ENCODE measurements around the gene BBOX1. TPM values are rescaled to one million over a fixed set of nuclear protein-coding genes. Genes with fewer than 3 reads are reported as not detected.

The BBOX1 gene
- total and polyA plus RNA-seq, 2 of the 4 experiments (the other 2 are of a cell fraction): not detected

- DNase-seq (peak; percentile 20), ATAC-seq (ENCODE audit: low read depth) (peak; percentile 46)
- no peak overlapping the region for H3K9ac ChIP-seq (ENCODE audit: low read depth, low read length)
- no peak overlapping the region for H2AK9ac ChIP-seq (replicated peaks; ENCODE audit: low read depth, low read length, poor library complexity)
- no peak overlapping the region for H3K4me2 ChIP-seq (ENCODE audit: low read depth, low read length)
- no peaks in the 10 kb centered on the region for H3K9me1 ChIP-seq (ENCODE audit: insufficient read depth, low read length)
- no TSS peak for BruUV-seq (replicated peaks)
- no peaks in the 10 kb centered on the region for H3K36me3 ChIP-seq (ENCODE audit: control insufficient read depth, insufficient read depth, low read length)
- H3K18ac ChIP-seq (ENCODE audit: low read depth, low read length): no peak overlapping the region
- no peak overlapping the region for H2AFZ ChIP-seq (replicated peaks; ENCODE audit: low read length, poor library complexity)
- no peak overlapping the region for H3K14ac ChIP-seq (replicated peaks; ENCODE audit: low read depth, low read length)
- dilution Hi-C loops (cut with HindIII; ENCODE audit: low sequenced_read_pairs, unreplicated experiment): no loop called here
- no peaks in the 10 kb centered on the region for H3K4me1 ChIP-seq (ENCODE audit: control insufficient read depth, insufficient read depth, low read length)
- H4K8ac ChIP-seq (ENCODE audit: low read depth in 2 of 2, low read length in 2 of 2): no peak overlapping the region
- no peak overlapping the region for H2BK20ac ChIP-seq (ENCODE audit: low read depth, low read length)
- no peaks in the 10 kb centered on the region for H3K79me1 ChIP-seq (ENCODE audit: low read depth in 1 of 2, low read length in 2 of 2)
- H2BK15ac ChIP-seq (ENCODE audit: low read depth, low read length): no peak overlapping the region
- intact Hi-C loops (cut with micrococcal nuclease): no loop called here
- H3K4ac ChIP-seq (ENCODE audit: low read depth, low read length): no peak overlapping the region
- H2BK5ac ChIP-seq (ENCODE audit: low read depth, low read length, poor library complexity, severe bottlenecking): no peak overlapping the region
- POLR2A ChIA-PET (ENCODE audit: unreplicated experiment): no interaction called here
- no peaks in the 10 kb centered on the region; the same call in 1 of the 2 replicates for H3K27me3 ChIP-seq (ENCODE audit: control insufficient read depth, insufficient read depth, low read length)
- in situ Hi-C loops (cut with MboI; ENCODE audit: low sequenced_read_pairs): no loop called here
- no peak overlapping the region for H2BK120ac ChIP-seq (ENCODE audit: low read depth, low read length)
- H3K23ac ChIP-seq (ENCODE audit: low read depth, low read length): no peak overlapping the region
- no peak overlapping the region for H4K5ac ChIP-seq (ENCODE audit: low read depth, low read length)
- no peak overlapping the region for H3K4me3 ChIP-seq (ENCODE audit: insufficient read depth, low read depth, low read length)
- H3K27ac ChIP-seq (ENCODE audit: insufficient read depth, low read length): no peak overlapping the region
- no peak overlapping the region for H3K56ac ChIP-seq (ENCODE audit: extremely low read depth, insufficient read depth, low read length)
- TF ChIP-seq NFE2L2 (IDR thresholded peaks at IDR 0.05; ENCODE audit: low read depth, low read length): no peak
- no peak for TF ChIP-seq SMC3 (IDR thresholded peaks at IDR 0.05; ENCODE audit: low read depth, low read length)
- TF ChIP-seq ELK1 (IDR thresholded peaks at IDR 0.05; ENCODE audit: borderline replicate concordance, low read depth, low read length): no peak
- TF ChIP-seq MAZ (IDR thresholded peaks at IDR 0.05; ENCODE audit: borderline replicate concordance, low read depth, low read length): no peak
- no peak for TF ChIP-seq RAD21 (IDR thresholded peaks at IDR 0.05; ENCODE audit: low read length)
- TF ChIP-seq FOS (IDR thresholded peaks at IDR 0.05; ENCODE audit: low read depth, low read length): no peak
- no peak for TF ChIP-seq RFX5 (IDR thresholded peaks at IDR 0.05; ENCODE audit: low read depth, low read length)
- TF ChIP-seq RCOR1 (IDR thresholded peaks at IDR 0.05; ENCODE audit: insufficient replicate concordance, low read length): no peak
- TF ChIP-seq CEBPB (IDR thresholded peaks at IDR 0.05; ENCODE audit: low read depth, low read length): no peak
- no peak for TF ChIP-seq USF2 (IDR thresholded peaks at IDR 0.05; ENCODE audit: low read depth, low read length)
- no peak for TF ChIP-seq MXI1 (IDR thresholded peaks at IDR 0.05; ENCODE audit: borderline replicate concordance, low read depth, low read length)
- no peak for TF ChIP-seq CTCF (conservative IDR thresholded peaks at IDR 0.05; ENCODE audit: low read depth, low read length)
- TF ChIP-seq CHD1 (IDR thresholded peaks at IDR 0.05; ENCODE audit: low read depth, low read length): no peak
- TF ChIP-seq POLR2A (IDR thresholded peaks at IDR 0.05; ENCODE audit: low read depth, low read length): no peak
- TF ChIP-seq BHLHE40 (IDR thresholded peaks at IDR 0.05; ENCODE audit: low read depth, low read length): no peak
- no peak for TF ChIP-seq MAFK (IDR thresholded peaks at IDR 0.05; ENCODE audit: low read depth, low read length)
- H3K9me3 ChIP-seq (ENCODE audit: control insufficient read depth, insufficient read depth, low read length): no peaks in the 10 kb centered on the region
- no peaks in the 10 kb centered on the region for H4K20me1 ChIP-seq (ENCODE audit: insufficient read depth, low read length)
- H4K91ac ChIP-seq (ENCODE audit: insufficient read depth, low read depth, low read length): no peak overlapping the region
- no peak overlapping the region for H2AK5ac ChIP-seq (ENCODE audit: low read depth, low read length)
- CTCF ChIA-PET: no interaction called here
These were observed 21.6 kb upstream of the BBOX1 start for GRCh38 chr11:27018902-27019529.

All from IMR-90 (cell line).